Measurements from ENCODE around the gene KRTAP9-7. TPM values are rescaled to one million over a fixed set of nuclear protein-coding genes. Genes with fewer than 3 reads are reported as not detected.

The KRTAP9-7 gene
- total RNA-seq, 1 donor from 2014 or later, result not detected

DNA sequence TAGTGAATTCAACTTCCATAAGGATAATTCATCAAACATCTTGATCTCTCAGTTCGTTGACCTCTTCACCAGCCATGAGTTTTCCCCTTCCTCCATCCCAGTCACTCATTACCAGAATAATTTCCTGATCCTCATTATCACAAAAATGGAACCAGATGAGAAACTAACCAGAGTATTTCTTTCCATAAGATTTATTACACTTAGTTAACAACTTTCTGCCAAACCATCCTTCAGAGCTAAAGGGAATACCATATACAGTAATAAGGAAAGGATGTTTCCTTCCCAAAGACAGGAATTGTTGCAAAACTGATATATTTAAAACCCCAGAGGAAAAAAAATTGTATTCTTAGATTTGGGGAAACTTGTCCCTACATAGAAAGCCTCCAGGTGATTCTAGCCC is 18.5 kb downstream of the KRTAP9-7 start:
- Mint-ChIP-seq H3K4me1 (ENCODE audit: unreplicated experiment) (no peaks in the 10 kb centered on the region), H3K9me3 (ENCODE audit: unreplicated experiment) (no peaks in the 10 kb centered on the region), H3K4me3 (ENCODE audit: unreplicated experiment) (no peak overlapping the region), H3K27me3 (ENCODE audit: unreplicated experiment) (no peaks in the 10 kb centered on the region), H3K27ac (ENCODE audit: unreplicated experiment) (no peak overlapping the region), H3K36me3 (ENCODE audit: unreplicated experiment) (no peaks in the 10 kb centered on the region)
- no peak for DNase-seq (ENCODE audit: extremely low spot score, unreplicated experiment)
- TF ChIP-seq, protein P1, sequence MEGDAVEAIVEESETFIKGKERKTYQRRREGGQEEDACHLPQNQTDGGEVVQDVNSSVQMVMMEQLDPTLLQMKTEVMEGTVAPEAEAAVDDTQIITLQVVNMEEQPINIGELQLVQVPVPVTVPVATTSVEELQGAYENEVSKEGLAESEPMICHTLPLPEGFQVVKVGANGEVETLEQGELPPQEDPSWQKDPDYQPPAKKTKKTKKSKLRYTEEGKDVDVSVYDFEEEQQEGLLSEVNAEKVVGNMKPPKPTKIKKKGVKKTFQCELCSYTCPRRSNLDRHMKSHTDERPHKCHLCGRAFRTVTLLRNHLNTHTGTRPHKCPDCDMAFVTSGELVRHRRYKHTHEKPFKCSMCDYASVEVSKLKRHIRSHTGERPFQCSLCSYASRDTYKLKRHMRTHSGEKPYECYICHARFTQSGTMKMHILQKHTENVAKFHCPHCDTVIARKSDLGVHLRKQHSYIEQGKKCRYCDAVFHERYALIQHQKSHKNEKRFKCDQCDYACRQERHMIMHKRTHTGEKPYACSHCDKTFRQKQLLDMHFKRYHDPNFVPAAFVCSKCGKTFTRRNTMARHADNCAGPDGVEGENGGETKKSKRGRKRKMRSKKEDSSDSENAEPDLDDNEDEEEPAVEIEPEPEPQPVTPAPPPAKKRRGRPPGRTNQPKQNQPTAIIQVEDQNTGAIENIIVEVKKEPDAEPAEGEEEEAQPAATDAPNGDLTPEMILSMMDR (IDR thresholded peaks at IDR 0.05), result no peak

DNA sequence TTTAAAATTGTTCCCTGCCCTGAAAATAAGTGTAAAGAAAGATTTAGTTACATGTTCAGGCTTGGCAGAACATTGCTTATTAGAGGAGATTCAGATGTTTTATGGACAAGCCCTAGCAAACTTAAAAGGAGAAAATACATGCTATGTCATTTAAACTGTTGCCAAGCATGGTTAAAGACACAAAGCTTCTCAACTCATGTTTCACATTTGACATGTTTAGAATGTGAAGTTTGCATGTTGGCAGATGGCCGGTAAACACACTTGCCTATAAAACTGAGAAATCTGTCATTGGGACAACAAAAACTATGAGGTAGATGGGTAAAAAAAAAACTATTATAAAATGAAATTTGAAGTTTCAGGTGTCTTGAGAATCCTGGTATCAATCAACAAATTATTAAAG is 21.3 kb downstream of the KRTAP9-7 start:
- DNase-seq (ENCODE audit: extremely low spot score, unreplicated experiment), result no peak
- no peaks in the 10 kb centered on the region for H3K4me1 Mint-ChIP-seq (ENCODE audit: unreplicated experiment)
- no peak overlapping the region for H3K4me3 Mint-ChIP-seq (ENCODE audit: unreplicated experiment)
- no peaks in the 10 kb centered on the region for H3K36me3 Mint-ChIP-seq (ENCODE audit: unreplicated experiment)
- H3K27me3 Mint-ChIP-seq (ENCODE audit: unreplicated experiment), result no peaks in the 10 kb centered on the region
- H3K9me3 Mint-ChIP-seq (ENCODE audit: unreplicated experiment), result no peaks in the 10 kb centered on the region
- TF ChIP-seq, protein P1 (IDR thresholded peaks at IDR 0.05), result no peak
- no peak overlapping the region for H3K27ac Mint-ChIP-seq (ENCODE audit: unreplicated experiment)

DNA sequence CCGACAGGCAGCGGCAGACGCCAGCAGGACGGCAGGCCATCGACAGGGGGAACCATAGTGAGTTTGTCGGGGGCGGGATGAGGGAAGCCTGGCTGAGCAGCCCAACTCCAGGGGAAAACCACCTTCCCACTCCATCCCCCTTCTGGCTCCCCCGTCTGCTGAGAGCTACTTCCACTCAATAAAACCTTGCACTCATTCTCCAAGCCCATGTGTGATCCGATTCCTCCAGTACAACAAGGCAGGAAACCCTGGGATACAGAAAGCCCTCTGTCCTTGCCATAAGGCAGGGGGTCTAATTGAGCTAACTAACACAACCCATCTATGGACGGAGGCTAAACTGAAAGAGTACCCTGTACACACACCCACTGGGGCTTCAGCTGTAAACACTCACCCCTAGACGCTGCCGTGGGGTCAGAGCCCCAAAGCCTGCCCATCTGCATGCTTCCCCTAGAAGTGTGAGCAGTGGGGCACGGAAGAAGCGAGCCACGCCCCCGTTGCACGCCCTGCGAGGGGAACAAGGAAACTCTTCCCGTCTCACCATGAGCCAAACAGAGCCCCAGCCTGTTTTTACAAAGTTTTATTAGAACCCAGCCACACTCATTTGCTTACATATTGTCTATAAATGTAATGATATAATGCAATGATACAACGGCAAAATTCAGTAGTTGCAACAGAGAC is 23.1 kb downstream of the KRTAP9-7 start:
- Mint-ChIP-seq H3K9me3 (ENCODE audit: unreplicated experiment) (no peaks in the 10 kb centered on the region), H3K27ac (ENCODE audit: unreplicated experiment) (no peak overlapping the region), H3K36me3 (ENCODE audit: unreplicated experiment) (no peaks in the 10 kb centered on the region)

DNA sequence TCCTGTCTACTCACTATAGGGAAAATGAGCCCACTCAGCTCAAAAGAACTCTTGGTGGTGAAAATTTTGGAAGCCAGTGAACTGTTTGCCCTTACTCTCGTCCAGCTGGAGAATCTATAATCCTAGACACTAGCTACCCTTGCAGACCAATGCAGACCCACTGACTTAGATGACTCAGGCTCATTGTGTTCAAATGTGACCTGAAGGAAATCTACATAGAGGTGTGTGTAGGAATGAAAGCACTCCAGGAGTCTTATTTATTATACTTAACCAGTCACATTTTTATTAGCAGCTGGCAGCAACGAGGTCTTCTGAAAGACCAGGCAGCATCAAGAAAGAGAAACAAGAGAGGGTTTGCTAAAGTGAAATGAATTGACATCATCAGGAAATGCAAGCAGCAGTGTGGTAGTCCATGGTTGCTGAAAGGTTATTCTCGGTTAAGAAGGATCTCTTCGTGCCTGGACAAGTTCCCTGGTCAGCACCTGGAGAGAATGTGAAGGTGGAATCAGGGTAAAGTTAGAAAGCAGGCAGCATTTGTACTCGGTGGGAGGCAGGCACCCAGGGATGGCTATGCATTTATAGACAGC is 25.8 kb downstream of the KRTAP9-7 start:
- Mint-ChIP-seq H3K36me3 (ENCODE audit: unreplicated experiment) (no peaks in the 10 kb centered on the region), H3K4me1 (ENCODE audit: unreplicated experiment) (no peaks in the 10 kb centered on the region), H3K27ac (ENCODE audit: unreplicated experiment) (no peak overlapping the region), H3K4me3 (ENCODE audit: unreplicated experiment) (no peak overlapping the region), H3K9me3 (ENCODE audit: unreplicated experiment) (no peaks in the 10 kb centered on the region), H3K27me3 (ENCODE audit: unreplicated experiment) (no peaks in the 10 kb centered on the region)
- DNase-seq (ENCODE audit: extremely low spot score, unreplicated experiment), result no peak
- TF ChIP-seq, protein P1 (IDR thresholded peaks at IDR 0.05), result no peak

More for the DNA sequence above, 23.1 kb downstream of the KRTAP9-7 start:
- DNase-seq (ENCODE audit: extremely low spot score, unreplicated experiment), result no peak
- Mint-ChIP-seq H3K4me1 (ENCODE audit: unreplicated experiment) (no peaks in the 10 kb centered on the region), H3K4me3 (ENCODE audit: unreplicated experiment) (no peak overlapping the region), H3K27me3 (ENCODE audit: unreplicated experiment) (no peaks in the 10 kb centered on the region)
- TF ChIP-seq, protein P1 (IDR thresholded peaks at IDR 0.05), result no peak
